Neural cell (in vitro differentiated cells): ENCODE results near the gene FNDC3B.

Source experiments
- EP300 ChIP-seq: fragments of 450-650 bp; conservative IDR thresholded peaks from 2 replicates; pipeline ENCODE4 v1.6.1; 2014; ENCODE audit warnings: antibody characterized with exemption, mild to moderate bottlenecking, moderate library complexity; ENCODE audit not compliant: poor library complexity, severe bottlenecking
- POLR2AphosphoS5 ChIP-seq: IDR thresholded peaks from 2 replicates; pipeline ENCODE4 v1.6.1; 2012
- TAF1 ChIP-seq: IDR thresholded peaks from 2 replicates; pipeline ENCODE4 v1.6.1; 2012; ENCODE audit warnings: low read depth
- TF ChIP-seq, protein P1 (sequence below): fragments of 450-650 bp; IDR thresholded peaks from 2 replicates; pipeline ENCODE4 v1.5.1; 2014; ENCODE audit warnings: antibody characterized with exemption, mild to moderate bottlenecking, moderate library complexity; ENCODE audit not compliant: poor library complexity, severe bottlenecking

DNA sequence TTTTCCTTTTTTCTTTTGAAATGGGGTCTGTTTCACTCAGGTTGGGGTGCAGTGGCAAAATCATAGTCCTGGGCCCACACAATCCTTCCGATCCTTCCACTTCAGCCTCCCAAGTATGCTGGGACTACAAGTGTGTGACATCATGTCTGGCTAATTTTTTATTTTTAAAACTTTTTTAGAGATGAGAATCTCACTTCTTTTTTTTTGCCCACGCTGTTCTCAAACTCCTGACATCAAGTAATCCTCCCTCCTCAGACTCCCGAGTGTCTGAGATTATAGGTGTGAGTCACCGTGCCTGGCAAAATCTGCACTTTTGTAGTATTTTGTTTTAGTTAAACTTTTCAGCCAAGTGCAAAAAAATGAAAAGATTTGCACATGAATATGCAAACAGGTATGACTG lies 171.0 kb downstream of the FNDC3B start:
- TF ChIP-seq, protein P1, sequence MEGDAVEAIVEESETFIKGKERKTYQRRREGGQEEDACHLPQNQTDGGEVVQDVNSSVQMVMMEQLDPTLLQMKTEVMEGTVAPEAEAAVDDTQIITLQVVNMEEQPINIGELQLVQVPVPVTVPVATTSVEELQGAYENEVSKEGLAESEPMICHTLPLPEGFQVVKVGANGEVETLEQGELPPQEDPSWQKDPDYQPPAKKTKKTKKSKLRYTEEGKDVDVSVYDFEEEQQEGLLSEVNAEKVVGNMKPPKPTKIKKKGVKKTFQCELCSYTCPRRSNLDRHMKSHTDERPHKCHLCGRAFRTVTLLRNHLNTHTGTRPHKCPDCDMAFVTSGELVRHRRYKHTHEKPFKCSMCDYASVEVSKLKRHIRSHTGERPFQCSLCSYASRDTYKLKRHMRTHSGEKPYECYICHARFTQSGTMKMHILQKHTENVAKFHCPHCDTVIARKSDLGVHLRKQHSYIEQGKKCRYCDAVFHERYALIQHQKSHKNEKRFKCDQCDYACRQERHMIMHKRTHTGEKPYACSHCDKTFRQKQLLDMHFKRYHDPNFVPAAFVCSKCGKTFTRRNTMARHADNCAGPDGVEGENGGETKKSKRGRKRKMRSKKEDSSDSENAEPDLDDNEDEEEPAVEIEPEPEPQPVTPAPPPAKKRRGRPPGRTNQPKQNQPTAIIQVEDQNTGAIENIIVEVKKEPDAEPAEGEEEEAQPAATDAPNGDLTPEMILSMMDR = no peak
- no peak for TF ChIP-seq TAF1
- no peak for TF ChIP-seq EP300
- no peak for TF ChIP-seq POLR2AphosphoS5
